IMR-90 (cell line): ENCODE results near the gene GNB1L. TPM values are rescaled to one million over a fixed set of nuclear protein-coding genes. Genes with fewer than 3 reads are reported as not detected.

Experiments used
- ATAC-seq: fragments of 200-7000 bp; cut with Tn5 transposase; 2 replicates; pipeline ENCODE4 v1.9.1; 2020; ENCODE audit warnings: low read depth, mild to moderate bottlenecking, moderate library complexity
- BruUV-seq: library from RNA; stranded (reverse); fragments of 400-500 nt; replicated peaks from 2 replicates; lab custom pipeline; 2021; lab: Mats Ljungman, UMichigan
- CTCF ChIA-PET: fragments of 300-600 bp; formaldehyde crosslinking; extraction: SDS; loops from one replicate; lab custom pipeline; 2021; ENCODE audit warnings: antibody characterized with exemption; lab: Yijun Ruan, JAX
- POLR2A ChIA-PET: fragments of 300-600 bp; sonication (Branson Sonifier 250); formaldehyde crosslinking; loops from one replicate; lab custom pipeline; 2022; ENCODE audit warnings: antibody characterized with exemption; ENCODE audit not compliant: unreplicated experiment; lab: Charles Lee
- DNase-seq: peaks from one replicate; pipeline ENCODE4 v3.0.0; 2013
- H2AFZ ChIP-seq: replicated peaks from 2 replicates; pipeline ENCODE3; 2013; ENCODE audit warnings: low read length, mild to moderate bottlenecking; ENCODE audit not compliant: poor library complexity
- H2AK5ac ChIP-seq: 2 replicates; pipeline ENCODE4 v1.6.1; 2013; ENCODE audit warnings: low read depth, low read length, inconsistent platforms
- H2AK9ac ChIP-seq: replicated peaks from 2 replicates; pipeline ENCODE3; 2013; ENCODE audit warnings: mild to moderate bottlenecking, low read depth, low read length, moderate library complexity; ENCODE audit not compliant: poor library complexity
- H2BK120ac ChIP-seq: 2 replicates; pipeline ENCODE4 v1.6.1; 2013; ENCODE audit warnings: low read depth, low read length, inconsistent platforms
- H2BK15ac ChIP-seq: 3 replicates; pipeline ENCODE4 v1.6.1; 2013; ENCODE audit warnings: low read depth, low read length, inconsistent platforms
- H2BK20ac ChIP-seq: 2 replicates; pipeline ENCODE4 v1.6.1; 2013; ENCODE audit warnings: low read depth, mild to moderate bottlenecking, inconsistent platforms, low read length, moderate library complexity
- H2BK5ac ChIP-seq: 2 replicates; pipeline ENCODE4 v1.6.1; 2013; ENCODE audit warnings: mild to moderate bottlenecking, low read depth, low read length, inconsistent platforms; ENCODE audit not compliant: poor library complexity, severe bottlenecking
- H3K14ac ChIP-seq: replicated peaks from 2 replicates; pipeline ENCODE4 v1.6.1; 2013; ENCODE audit warnings: low read depth, low read length, inconsistent platforms
- H3K18ac ChIP-seq: 2 replicates; pipeline ENCODE4 v1.6.1; 2013; ENCODE audit warnings: low read depth, low read length, control low read depth
- H3K23ac ChIP-seq: 2 replicates; pipeline ENCODE4 v1.6.1; 2013; ENCODE audit warnings: low read depth, low read length, inconsistent platforms
- H3K27ac ChIP-seq: 2 replicates; pipeline ENCODE4 v1.5.1; 2013; ENCODE audit warnings: mild to moderate bottlenecking, control low read depth, low read length; ENCODE audit not compliant: insufficient read depth
- H3K27me3 ChIP-seq: 2 replicates; pipeline ENCODE4 v1.6.1; 2013; ENCODE audit warnings: low read length; ENCODE audit not compliant: control insufficient read depth, insufficient read depth
- H3K36me3 ChIP-seq: 2 replicates; pipeline ENCODE4 v1.6.1; 2013; ENCODE audit warnings: low read length, mixed read lengths; ENCODE audit not compliant: control insufficient read depth, insufficient read depth
- H3K4ac ChIP-seq: 2 replicates; pipeline ENCODE4 v1.6.1; 2013; ENCODE audit warnings: low read depth, low read length, inconsistent platforms
- H3K4me1 ChIP-seq: 2 replicates; pipeline ENCODE4 v1.6.1; 2013; ENCODE audit warnings: low read length, mixed read lengths; ENCODE audit not compliant: control insufficient read depth, insufficient read depth
- H3K4me2 ChIP-seq: 2 replicates; pipeline ENCODE4 v1.6.1; 2013; ENCODE audit warnings: low read depth, mild to moderate bottlenecking, control low read depth, low read length, moderate library complexity
- H3K4me3 ChIP-seq: 2 replicates; pipeline ENCODE4 v1.5.1; 2013; ENCODE audit warnings: low read depth, mild to moderate bottlenecking, control low read depth, low read length, moderate library complexity; ENCODE audit not compliant: insufficient read depth
- H3K56ac ChIP-seq: 2 replicates; pipeline ENCODE4 v1.6.1; 2013; ENCODE audit warnings: low read length, inconsistent platforms; ENCODE audit not compliant: insufficient read depth; ENCODE audit errors: extremely low read depth
- H3K79me1 ChIP-seq, 2 experiments: 2 replicates each; pipeline ENCODE4 v1.6.1; 2013; ENCODE audit warnings: low read length in 2 of 2, inconsistent platforms in 1 of 2, low read depth in 1 of 2
- H3K9ac ChIP-seq: 2 replicates; pipeline ENCODE4 v1.6.1; 2013; ENCODE audit warnings: low read depth, low read length, control low read depth
- H3K9me1 ChIP-seq: 2 replicates; pipeline ENCODE4 v1.6.1; 2013; ENCODE audit warnings: low read length, inconsistent platforms; ENCODE audit not compliant: insufficient read depth
- H3K9me3 ChIP-seq: 2 replicates; pipeline ENCODE4 v1.6.1; 2013; ENCODE audit warnings: low read length; ENCODE audit not compliant: control insufficient read depth, insufficient read depth
- H4K20me1 ChIP-seq: 2 replicates; pipeline ENCODE4 v1.6.1; 2013; ENCODE audit warnings: low read length, inconsistent platforms; ENCODE audit not compliant: insufficient read depth
- H4K5ac ChIP-seq: 2 replicates; pipeline ENCODE4 v1.6.1; 2013; ENCODE audit warnings: mild to moderate bottlenecking, low read depth, low read length, control low read depth
- H4K8ac ChIP-seq, 2 experiments: 2 replicates each; pipeline ENCODE4 v1.6.1; 2013; ENCODE audit warnings: low read depth in 2 of 2, low read length in 2 of 2, control low read depth in 1 of 2, inconsistent platforms in 1 of 2
- H4K91ac ChIP-seq: 2 replicates; pipeline ENCODE4 v1.6.1; 2013; ENCODE audit warnings: low read depth, low read length, inconsistent platforms; ENCODE audit not compliant: insufficient read depth
- BHLHE40 ChIP-seq: fragments of 150-350 bp; IDR thresholded peaks from 2 replicates; pipeline ENCODE4 v1.6.1; 2016; ENCODE audit warnings: mild to moderate bottlenecking, low read depth, low read length
- CEBPB ChIP-seq: IDR thresholded peaks from 2 replicates; pipeline ENCODE4 v1.6.1; 2012; ENCODE audit warnings: low read depth, low read length, improper control_type of control experiment
- FOS ChIP-seq: fragments of 150-350 bp; IDR thresholded peaks from 2 replicates; pipeline ENCODE4 v1.6.1; 2016; ENCODE audit warnings: low read depth, low read length
- RAD21 ChIP-seq: IDR thresholded peaks from 2 replicates; pipeline ENCODE4 v1.6.1; 2012; ENCODE audit warnings: low read length, improper control_type of control experiment
- WGBS, 2 experiments: methylation state at CpG; one replicate each; pipeline versions ENCODE4 v1.1.5 to v1.1.7; 2013; ENCODE audit warnings: missing lambda C conversion rate in 2 of 2; ENCODE audit not compliant: insufficient read length in 1 of 2; ENCODE audit errors: extremely low coverage in 2 of 2; 5-methylcytosine and 5-hydroxymethylcytosine counted together
- dilution Hi-C: fragments of 300-500 bp; cut with HindIII; formaldehyde crosslinking; loops from one replicate; pipeline ENCODE4 v1.14.3; 2018; ENCODE audit warnings: low sequenced_read_pairs; ENCODE audit not compliant: unreplicated experiment
- in situ Hi-C: fragments of 300-500 bp; cut with MboI; formaldehyde crosslinking; loops from 3 replicates; pipeline ENCODE4 v1.14.3; 2019; ENCODE audit warnings: low sequenced_read_pairs, inconsistent platforms, mixed read lengths
- intact Hi-C: fragments of 100-400 bp; cut with micrococcal nuclease; formaldehyde crosslinking; loops from 2 replicates; pipeline ENCODE4 v1.10.0; 2022
- polyA plus RNA-seq, 3 experiments: library from polyadenylated mRNA; depleted of rRNA; stranded (reverse); fragments of >200 nt; gene quantifications; 2 replicates each; pipeline ENCODE4 v1.2.3, GENCODE V29; 2012; ENCODE audit warnings: low replicate concordance in 1 of 3
- total RNA-seq: library from RNA; depleted of rRNA; stranded (reverse); fragments of >200 nt; gene quantifications from 2 replicates; pipeline ENCODE4 v1.2.3, GENCODE V29; 2012
- TF ChIP-seq, protein P1 (sequence below): fragments of 150-350 bp; IDR thresholded peaks from 2 replicates; pipeline ENCODE4 v1.6.1; 2016; ENCODE audit warnings: low read depth, mild to moderate bottlenecking, low read length, moderate library complexity, borderline replicate concordance

The GNB1L gene
- total and polyA plus RNA-seq, 2 of the 4 experiments (the other 2 are of a cell fraction), result 2.5 to 4.4 TPM

DNA sequence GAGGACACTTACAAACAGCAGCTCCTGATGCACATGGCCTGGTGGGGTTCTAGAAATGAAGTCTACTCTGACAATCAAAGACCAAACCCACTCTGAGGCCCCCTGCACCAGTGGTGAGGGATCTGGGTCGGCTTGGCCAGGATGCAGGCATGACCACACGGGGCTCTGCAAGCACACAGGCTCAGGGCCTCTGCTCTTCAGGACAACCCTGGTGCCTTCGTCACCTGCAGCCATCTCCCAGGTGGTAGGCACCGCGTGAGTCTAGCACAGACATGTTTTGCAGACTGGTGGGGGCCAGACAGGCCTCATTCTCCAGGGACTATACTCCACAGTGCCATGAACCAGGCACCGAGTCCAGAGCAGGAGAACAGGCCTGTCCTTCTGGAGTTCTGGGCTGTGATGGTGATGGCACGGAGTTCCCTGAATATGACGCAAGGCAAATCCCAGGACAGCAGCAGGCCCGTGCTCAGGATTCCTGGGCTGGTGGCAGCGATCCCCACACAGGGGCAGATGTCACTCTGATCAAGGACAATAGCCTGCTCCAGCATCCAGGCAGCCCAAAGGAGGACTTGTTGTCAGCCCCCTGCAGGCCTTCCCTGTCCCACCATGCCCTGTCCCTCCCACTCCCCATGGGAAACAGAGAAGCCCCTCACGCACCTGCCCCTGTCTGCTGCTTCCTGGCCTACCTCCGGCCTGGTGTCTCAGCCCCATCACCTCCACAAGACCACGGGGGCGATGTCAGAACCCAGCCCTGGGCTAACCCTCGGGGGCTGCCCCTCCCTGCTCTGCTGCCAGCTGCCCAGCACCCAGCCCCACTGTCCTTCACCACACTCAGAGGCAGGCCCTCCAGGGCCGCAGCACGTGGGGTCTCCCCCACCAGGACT is 36.1 kb downstream of the GNB1L start:
- no peak for TF ChIP-seq BHLHE40
- TF ChIP-seq, protein P1, sequence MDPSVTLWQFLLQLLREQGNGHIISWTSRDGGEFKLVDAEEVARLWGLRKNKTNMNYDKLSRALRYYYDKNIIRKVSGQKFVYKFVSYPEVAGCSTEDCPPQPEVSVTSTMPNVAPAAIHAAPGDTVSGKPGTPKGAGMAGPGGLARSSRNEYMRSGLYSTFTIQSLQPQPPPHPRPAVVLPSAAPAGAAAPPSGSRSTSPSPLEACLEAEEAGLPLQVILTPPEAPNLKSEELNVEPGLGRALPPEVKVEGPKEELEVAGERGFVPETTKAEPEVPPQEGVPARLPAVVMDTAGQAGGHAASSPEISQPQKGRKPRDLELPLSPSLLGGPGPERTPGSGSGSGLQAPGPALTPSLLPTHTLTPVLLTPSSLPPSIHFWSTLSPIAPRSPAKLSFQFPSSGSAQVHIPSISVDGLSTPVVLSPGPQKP, result no peak
- TF ChIP-seq RAD21, result no peak
- no peak for TF ChIP-seq CEBPB
- TF ChIP-seq FOS, result no peak
- no peak overlapping the region for H3K4me3 ChIP-seq
- H2AK9ac ChIP-seq, result no peak overlapping the region
- no peak overlapping the region for H4K91ac ChIP-seq
- ChIA-PET CTCF (no interaction called here), POLR2A (no interaction called here)
- H2BK120ac ChIP-seq, result no peak overlapping the region
- DNase-seq (no peak), ATAC-seq (no peak)
- no peak overlapping the region for H3K18ac ChIP-seq
- H2AK5ac ChIP-seq, result no peak overlapping the region
- WGBS, 2 experiments, result 88% methylated on average over 8 of the region's 17 CpGs; no CpG with 5 or more reads in 1 of the 2 experiments
- dilution Hi-C loops, result no loop called here
- in situ Hi-C loops, result no loop called here
- no peaks in the 10 kb centered on the region for H3K27me3 ChIP-seq
- no peak overlapping the region for H3K4ac ChIP-seq
- no peaks in the 10 kb centered on the region for H3K36me3 ChIP-seq
- no peak overlapping the region for H2BK15ac ChIP-seq
- H3K9ac ChIP-seq, result no peak overlapping the region
- H4K8ac ChIP-seq, result no peak overlapping the region
- H3K79me1 ChIP-seq, result 0 out of 4 replicates have a peak, but pooled peaks cover 0 to 1% of the 10 kb centered on the region in 2 experiments
- no peaks in the 10 kb centered on the region for H3K4me1 ChIP-seq
- BruUV-seq, result no TSS peak
- no peak overlapping the region for H4K5ac ChIP-seq
- H3K14ac ChIP-seq, result no peak overlapping the region
- H2BK5ac ChIP-seq, result no peak overlapping the region
- no peak overlapping the region for H3K27ac ChIP-seq
- H3K9me3 ChIP-seq, result no peaks in the 10 kb centered on the region
- no peak overlapping the region for H3K23ac ChIP-seq
- H4K20me1 ChIP-seq, result no peaks in the 10 kb centered on the region
- no peak overlapping the region for H2AFZ ChIP-seq
- no peak overlapping the region for H3K4me2 ChIP-seq
- intact Hi-C loops, result no loop called here
- H3K9me1 ChIP-seq, result 0 out of 2 replicates have a peak, but pooled peaks cover 1% of the 10 kb centered on the region
- H2BK20ac ChIP-seq, result no peak overlapping the region
- no peak overlapping the region for H3K56ac ChIP-seq
